ENCODE results near the gene PDS5B.
"Not testable (repeated sequence)": the region's sequence is repeated elsewhere in the genome, so short reads cannot be mapped to it uniquely, and the experiment has no call there.

The PDS5B gene, protein sequence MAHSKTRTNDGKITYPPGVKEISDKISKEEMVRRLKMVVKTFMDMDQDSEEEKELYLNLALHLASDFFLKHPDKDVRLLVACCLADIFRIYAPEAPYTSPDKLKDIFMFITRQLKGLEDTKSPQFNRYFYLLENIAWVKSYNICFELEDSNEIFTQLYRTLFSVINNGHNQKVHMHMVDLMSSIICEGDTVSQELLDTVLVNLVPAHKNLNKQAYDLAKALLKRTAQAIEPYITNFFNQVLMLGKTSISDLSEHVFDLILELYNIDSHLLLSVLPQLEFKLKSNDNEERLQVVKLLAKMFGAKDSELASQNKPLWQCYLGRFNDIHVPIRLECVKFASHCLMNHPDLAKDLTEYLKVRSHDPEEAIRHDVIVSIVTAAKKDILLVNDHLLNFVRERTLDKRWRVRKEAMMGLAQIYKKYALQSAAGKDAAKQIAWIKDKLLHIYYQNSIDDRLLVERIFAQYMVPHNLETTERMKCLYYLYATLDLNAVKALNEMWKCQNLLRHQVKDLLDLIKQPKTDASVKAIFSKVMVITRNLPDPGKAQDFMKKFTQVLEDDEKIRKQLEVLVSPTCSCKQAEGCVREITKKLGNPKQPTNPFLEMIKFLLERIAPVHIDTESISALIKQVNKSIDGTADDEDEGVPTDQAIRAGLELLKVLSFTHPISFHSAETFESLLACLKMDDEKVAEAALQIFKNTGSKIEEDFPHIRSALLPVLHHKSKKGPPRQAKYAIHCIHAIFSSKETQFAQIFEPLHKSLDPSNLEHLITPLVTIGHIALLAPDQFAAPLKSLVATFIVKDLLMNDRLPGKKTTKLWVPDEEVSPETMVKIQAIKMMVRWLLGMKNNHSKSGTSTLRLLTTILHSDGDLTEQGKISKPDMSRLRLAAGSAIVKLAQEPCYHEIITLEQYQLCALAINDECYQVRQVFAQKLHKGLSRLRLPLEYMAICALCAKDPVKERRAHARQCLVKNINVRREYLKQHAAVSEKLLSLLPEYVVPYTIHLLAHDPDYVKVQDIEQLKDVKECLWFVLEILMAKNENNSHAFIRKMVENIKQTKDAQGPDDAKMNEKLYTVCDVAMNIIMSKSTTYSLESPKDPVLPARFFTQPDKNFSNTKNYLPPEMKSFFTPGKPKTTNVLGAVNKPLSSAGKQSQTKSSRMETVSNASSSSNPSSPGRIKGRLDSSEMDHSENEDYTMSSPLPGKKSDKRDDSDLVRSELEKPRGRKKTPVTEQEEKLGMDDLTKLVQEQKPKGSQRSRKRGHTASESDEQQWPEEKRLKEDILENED (N-terminal part only)
- total RNA-seq: 41.6 to 113 (median 63.3) reads per million in 9 experiments

DNA sequence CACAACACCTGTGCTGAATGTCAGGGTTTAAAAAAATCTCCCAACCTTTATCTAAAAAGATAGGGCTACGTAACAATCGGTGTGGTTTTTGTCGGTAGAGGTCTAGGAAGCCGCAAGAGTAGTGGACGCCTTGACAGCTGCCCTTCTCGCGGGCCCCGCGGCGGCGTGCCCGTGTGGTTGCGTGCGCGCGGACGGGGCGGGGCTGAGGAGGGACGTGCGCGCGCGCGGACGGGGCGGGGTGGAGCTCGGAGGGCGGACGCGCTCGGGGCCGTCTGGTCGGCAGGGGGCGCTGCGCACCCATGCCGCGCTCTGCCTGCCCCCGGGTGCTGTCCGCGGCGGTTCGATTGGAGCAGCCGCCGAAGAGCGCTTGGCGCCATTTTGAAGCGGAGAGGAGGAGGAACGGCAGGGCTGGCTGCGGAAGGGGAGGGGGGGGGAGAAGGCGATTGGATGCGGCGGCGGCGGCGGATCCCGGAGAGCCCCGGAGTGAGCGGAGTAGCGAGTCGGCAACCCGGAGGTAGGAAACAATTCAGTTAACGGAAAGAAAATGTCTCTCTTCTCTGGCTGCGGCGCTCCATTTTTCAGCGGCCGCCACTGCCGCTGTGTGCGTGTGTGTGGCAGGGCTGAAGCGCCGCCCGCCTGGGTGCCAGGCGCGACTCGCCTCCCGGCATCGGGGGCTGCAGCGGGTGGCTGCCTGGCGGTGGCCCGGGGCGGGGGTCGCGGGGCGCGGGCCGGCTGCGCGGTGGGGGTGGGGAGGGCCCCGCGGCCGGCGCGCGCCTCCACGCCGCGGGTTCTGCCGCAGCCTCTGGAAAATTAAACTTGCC lies at the start of gene PDS5B:
Gene PDS5B (plus strand): TSS at position 373 of the 821 bp plus-strand sequence. CDS start 62,321 bp downstream, outside the sequence.
- Mint-ChIP-seq H3K27ac (peak within 1 kb of the TSS; percentile 93 to 96), H3K9me3 (no peaks in the 10 kb centered on the region), H3K4me3 (peak within 1 kb of the TSS; percentile 94 to 96), H3K4me1 (ENCODE audit: low read depth in 2 of 2) (peaks cover 27 to 33% of the 10 kb centered on the region in 2 donors), H3K36me3 (ENCODE audit: insufficient read depth) (peaks cover 19% of the 10 kb centered on the region), H3K27me3 (no peaks in the 10 kb centered on the region)
- ATAC-seq (replicated peaks) (peak; percentile 86), DNase-seq (peak; percentile 91 to 97 (median 92))

DNA sequence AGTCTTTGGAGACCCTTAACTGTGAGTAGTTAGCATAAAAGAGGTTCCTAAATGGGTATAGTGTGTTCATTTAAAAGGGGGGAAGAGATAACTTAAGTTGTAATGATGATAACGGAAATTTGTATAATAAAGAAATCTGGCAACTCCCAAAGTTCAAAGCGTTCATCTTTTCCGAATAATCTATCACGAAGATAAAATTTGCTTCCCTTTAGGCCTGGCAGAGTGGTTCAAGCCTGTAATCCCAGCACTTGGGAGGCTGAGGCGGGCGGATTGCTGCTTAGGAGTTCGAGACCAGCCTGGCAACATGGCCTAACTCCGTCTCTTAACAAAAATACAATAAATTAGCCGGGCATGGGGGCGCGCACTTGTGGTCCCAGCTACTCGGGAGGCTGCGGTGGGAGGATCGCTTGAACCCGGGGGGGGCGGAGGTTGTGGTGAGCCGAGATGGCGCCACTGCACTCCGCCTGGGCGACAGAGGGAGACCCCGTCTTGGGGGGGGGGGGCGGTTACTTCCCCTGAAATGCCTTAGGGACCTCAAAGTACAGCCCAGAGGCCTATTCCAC lies 48.6 kb upstream of the PDS5B start:
- Mint-ChIP-seq H3K4me3 (peak overlapping the region; percentile 97 to 99), H3K36me3 (ENCODE audit: insufficient read depth) (peaks cover 52% of the 10 kb centered on the region)
- no peak for ATAC-seq (replicated peaks)

DNA sequence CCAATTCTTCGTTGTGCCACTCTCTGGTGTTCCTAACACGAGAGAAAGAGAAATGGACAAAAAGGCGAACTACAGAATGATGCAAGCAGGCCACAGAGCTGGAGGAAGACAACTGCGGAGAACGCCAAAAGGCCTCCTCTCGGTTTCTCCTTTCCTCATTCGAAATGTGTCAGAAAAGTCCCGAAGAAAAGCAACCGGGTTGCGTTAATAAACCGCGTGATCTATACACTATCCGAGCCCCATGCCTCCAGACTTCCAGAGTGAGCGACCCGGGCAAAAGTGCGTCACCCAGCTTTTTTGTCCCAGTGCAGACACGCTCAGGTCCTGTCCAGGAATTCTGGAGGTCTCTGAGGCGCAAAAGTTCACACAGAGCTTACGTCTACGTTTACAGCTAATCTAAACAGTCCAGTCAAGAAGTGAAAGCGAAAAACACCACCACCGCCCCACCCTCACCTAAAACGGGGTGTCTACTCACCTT lies 48.1 kb upstream of the PDS5B start:
- Mint-ChIP-seq H3K4me1 (ENCODE audit: low read depth in 2 of 2) (peaks cover 31 to 49% of the 10 kb centered on the region in 2 donors), H3K9me3 (no peaks in the 10 kb centered on the region), H3K36me3 (ENCODE audit: insufficient read depth) (peaks cover 48% of the 10 kb centered on the region), H3K4me3 (peak overlapping the region; percentile 97 to 99), H3K27me3 (peaks cover 8 to 9% of the 10 kb centered on the region in 2 donors), H3K27ac (peak overlapping the region; percentile 100)
- DNase-seq (no peak), ATAC-seq (replicated peaks) (peak; percentile 76)

More for the DNA sequence above, 48.6 kb upstream of the PDS5B start:
- Mint-ChIP-seq H3K4me1 (ENCODE audit: low read depth in 2 of 2) (peaks cover 35 to 53% of the 10 kb centered on the region in 2 donors), H3K9me3 (no peaks in the 10 kb centered on the region), H3K27me3 (peaks cover 8 to 9% of the 10 kb centered on the region in 2 donors), H3K27ac (peak overlapping the region; percentile 100)
- no peak for DNase-seq

DNA sequence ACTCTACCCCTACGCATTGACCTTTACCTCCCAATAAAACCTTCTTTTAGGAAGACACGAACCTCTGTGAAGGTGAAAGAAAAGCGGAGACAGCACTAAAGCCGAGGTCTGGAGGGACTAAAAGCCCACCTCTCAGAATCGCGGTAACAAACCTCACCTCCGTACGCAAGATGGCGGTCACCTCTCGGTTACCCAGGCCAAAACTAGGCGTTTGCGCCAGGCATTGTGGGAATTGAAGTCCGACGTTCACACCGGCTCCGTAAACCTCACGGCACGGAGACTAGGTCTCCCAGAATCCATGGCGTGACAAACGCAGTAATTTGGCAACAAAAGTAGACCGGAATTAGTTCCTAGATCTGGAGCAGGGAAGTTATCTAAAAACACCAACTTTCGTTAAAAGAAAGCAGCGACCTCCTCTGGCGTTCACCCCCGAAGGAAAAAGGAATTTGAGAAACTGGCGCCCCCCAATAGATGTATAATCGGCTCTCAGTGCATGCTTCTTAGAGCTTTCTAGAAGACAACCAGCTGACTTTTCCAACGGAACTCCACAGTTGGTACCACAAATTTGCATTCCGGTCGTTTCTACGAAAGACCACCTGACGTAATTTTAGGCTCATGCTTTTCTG lies 47.5 kb upstream of the PDS5B start, which contains the start of gene N4BP2L2:
Gene N4BP2L2 (minus strand): TSS at position 175 of the 626 bp plus-strand sequence. CDS start 1,768 bp downstream, outside the sequence.
- peak within 1 kb of the TSS; percentile 97 to 99 for H3K4me3 Mint-ChIP-seq
- H3K27ac Mint-ChIP-seq: peak within 1 kb of the TSS; percentile 100
- H3K9me3 Mint-ChIP-seq: no peaks in the 10 kb centered on the region
- DNase-seq (peak; percentile 85 to 90 (median 87)), ATAC-seq (replicated peaks) (peak; percentile 94)
- peaks cover 43% of the 10 kb centered on the region for H3K36me3 Mint-ChIP-seq (ENCODE audit: insufficient read depth)
- H3K27me3 Mint-ChIP-seq: peaks cover 8 to 9% of the 10 kb centered on the region in 2 donors
- H3K4me1 Mint-ChIP-seq (ENCODE audit: low read depth in 2 of 2): peaks cover 26 to 43% of the 10 kb centered on the region in 2 donors

DNA sequence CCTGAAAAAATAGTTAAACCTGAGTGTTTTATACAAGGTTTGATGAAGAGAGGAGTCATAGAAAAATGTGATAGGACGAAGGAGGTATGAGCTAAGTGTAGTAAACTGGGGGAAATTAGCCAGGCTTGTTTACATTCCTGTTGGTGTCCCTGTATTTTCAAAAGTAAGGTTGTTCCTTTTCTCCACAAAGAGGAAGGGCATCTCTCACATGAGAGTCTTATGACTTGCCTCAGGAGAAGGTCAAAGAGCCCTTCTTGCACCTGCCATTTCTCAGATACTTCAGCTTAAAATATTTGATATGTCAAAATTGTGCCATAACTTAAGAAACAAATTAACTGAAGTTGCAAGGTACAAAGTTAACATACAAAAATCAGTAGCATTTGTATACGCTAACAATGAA lies 44.0 kb upstream of the PDS5B start:
- peaks cover 8 to 9% of the 10 kb centered on the region in 2 donors for H3K27me3 Mint-ChIP-seq
- H3K9me3 Mint-ChIP-seq: no peaks in the 10 kb centered on the region
- DNase-seq (no peak), ATAC-seq (replicated peaks) (no peak)
- H3K4me3 Mint-ChIP-seq: no peak overlapping the region
- no peak overlapping the region for H3K27ac Mint-ChIP-seq
- peaks cover 3 to 16% of the 10 kb centered on the region in 2 donors for H3K4me1 Mint-ChIP-seq (ENCODE audit: low read depth in 2 of 2)
- peaks cover 18% of the 10 kb centered on the region for H3K36me3 Mint-ChIP-seq (ENCODE audit: insufficient read depth)

DNA sequence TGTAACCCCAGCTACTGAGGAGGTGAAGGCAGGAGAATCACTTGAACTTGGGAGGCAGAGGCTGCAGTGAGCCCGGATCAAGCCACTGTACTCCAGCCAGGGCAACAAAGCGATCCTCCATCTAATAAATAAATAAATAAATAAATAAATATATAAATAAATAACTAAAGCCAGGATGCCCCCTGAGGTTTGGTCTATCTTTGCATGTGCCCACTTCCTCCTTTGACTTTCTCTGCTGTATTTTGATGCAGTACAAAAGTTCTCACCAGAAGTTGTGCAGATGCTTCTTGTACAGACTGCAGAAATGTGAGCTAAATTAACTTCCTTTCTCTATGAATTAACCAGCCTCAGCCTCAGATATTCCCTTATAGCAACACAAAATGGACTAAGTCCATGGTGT lies 41.2 kb upstream of the PDS5B start:
- Mint-ChIP-seq H3K27me3 (peaks cover 8 to 9% of the 10 kb centered on the region in 2 donors), H3K36me3 (ENCODE audit: insufficient read depth) (no peaks in the 10 kb centered on the region), H3K27ac (no peak overlapping the region), H3K4me1 (ENCODE audit: low read depth in 2 of 2) (no peaks in the 10 kb centered on the region), H3K9me3 (no peaks in the 10 kb centered on the region), H3K4me3 (no peak overlapping the region)
- no peak for ATAC-seq (replicated peaks)
- DNase-seq: no peak

DNA sequence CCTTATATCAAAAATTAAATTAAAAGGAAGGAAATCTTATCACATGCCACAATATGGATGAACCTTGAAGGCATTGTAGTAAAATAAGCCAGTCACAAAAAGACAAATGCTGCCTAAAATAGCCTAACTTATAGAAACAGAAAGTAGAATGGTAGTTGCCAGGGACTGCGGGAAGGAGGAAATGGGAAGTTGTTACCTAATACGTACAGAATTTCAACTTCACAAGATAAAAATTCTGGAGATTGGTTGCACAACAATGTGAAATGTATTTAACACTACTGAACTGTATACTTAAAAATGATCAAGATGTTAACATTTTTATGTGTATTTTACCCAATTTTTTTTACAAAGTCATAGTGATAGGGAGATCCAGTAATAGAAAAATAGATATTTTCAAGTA lies 37.4 kb upstream of the PDS5B start:
- Mint-ChIP-seq H3K27me3 (peaks cover 0 to 7% of the 10 kb centered on the region in 2 donors), H3K4me1 (ENCODE audit: low read depth in 2 of 2) (no peaks in the 10 kb centered on the region), H3K9me3 (no peaks in the 10 kb centered on the region), H3K4me3 (no peak overlapping the region), H3K27ac (no peak overlapping the region), H3K36me3 (ENCODE audit: insufficient read depth) (no peaks in the 10 kb centered on the region)
- ATAC-seq (replicated peaks) (no peak), DNase-seq (no peak)

DNA sequence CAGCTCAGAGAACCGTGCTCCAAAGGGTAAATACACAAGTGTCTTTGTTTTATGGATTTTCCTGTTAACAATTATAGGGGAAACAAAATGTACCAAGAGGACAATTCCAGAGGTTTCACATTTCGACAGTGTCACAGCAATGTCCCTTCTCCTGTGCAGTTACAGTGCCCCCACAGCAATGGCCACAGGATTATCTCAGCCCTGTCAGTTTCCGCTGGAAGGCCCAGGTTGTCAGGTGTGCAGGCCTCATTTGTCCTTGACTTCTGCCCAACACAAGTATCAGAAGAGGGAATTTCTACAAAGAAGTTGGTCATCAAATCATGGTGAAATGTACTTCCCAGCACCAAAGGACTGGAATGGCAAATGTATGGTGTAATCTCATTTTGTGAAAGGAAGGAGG lies 36.5 kb upstream of the PDS5B start:
- DNase-seq (no peak), ATAC-seq (replicated peaks) (no peak)
- Mint-ChIP-seq H3K27ac (no peak overlapping the region), H3K27me3 (peaks cover 0 to 7% of the 10 kb centered on the region in 2 donors), H3K4me1 (ENCODE audit: low read depth in 2 of 2) (no peaks in the 10 kb centered on the region), H3K9me3 (no peaks in the 10 kb centered on the region), H3K4me3 (no peak overlapping the region), H3K36me3 (ENCODE audit: insufficient read depth) (no peaks in the 10 kb centered on the region)

DNA sequence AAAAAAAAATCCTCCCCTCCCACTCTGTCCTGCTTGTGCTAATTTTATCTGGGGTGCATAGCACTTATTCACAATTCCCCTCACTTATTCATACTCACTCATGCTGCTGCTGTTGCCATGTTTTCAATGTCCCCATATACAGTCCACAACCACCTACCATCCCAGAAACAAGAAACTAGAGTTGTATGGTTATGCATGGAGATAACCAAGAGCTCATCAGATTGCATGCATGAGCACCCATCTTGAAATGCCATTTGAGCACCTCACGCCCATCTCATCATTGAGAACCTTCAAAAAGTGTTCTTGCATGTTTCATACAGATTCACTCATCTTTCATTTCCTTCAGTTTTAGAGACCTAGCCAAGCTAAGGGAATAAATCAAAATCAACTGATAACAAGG lies 32.5 kb upstream of the PDS5B start:
- Mint-ChIP-seq H3K27me3 (peaks cover 0 to 7% of the 10 kb centered on the region in 2 donors), H3K36me3 (ENCODE audit: insufficient read depth) (no peaks in the 10 kb centered on the region), H3K4me3 (no peak overlapping the region), H3K9me3 (no peaks in the 10 kb centered on the region), H3K27ac (no peak overlapping the region), H3K4me1 (ENCODE audit: low read depth in 2 of 2) (no peaks in the 10 kb centered on the region)
- no peak for DNase-seq
- no peak for ATAC-seq (replicated peaks)

DNA sequence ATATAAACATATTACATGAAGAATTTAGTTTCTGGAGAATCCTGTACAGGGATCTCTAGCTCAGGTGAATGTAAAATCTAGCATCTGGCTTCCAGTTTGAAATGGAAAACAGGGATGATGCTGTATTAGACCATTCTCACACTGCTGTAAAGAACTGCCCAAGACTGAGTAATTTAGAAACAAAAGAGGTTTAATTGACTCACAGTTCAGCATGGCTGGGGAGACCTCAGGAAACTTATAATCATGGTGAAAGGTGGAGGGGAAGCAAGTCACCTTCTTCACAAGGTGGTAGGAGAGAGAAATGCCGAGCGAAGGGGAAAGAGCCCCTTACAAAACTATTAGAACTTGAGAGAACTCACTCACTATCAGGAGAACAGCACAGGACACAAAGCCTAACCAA lies 30.6 kb upstream of the PDS5B start:
- Mint-ChIP-seq H3K27ac (no peak overlapping the region), H3K27me3 (peaks cover 1 to 10% of the 10 kb centered on the region in 2 donors), H3K9me3 (peaks cover 0 to 2% of the 10 kb centered on the region in 2 donors), H3K36me3 (ENCODE audit: insufficient read depth) (no peaks in the 10 kb centered on the region), H3K4me1 (ENCODE audit: low read depth in 2 of 2) (no peaks in the 10 kb centered on the region), H3K4me3 (no peak overlapping the region)
- no peak for DNase-seq
- ATAC-seq (replicated peaks): no peak

DNA sequence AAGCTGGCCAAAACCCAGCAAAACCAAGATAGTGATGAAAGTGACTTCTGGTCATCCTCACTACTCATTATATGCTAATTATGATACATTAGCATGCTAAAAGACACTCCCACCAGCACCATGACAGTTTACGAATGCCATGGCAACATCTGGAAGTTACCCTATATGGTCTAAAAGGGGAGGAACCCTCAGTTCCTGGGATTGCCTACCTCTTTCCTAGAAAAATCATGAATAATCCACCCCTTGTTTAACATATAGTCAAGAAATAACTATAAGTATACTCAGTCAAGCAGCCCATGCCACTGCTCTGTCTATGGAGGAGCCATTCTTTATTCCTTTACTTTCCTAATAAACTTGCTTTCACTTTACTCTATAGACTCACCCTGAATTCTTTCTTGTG lies 25.4 kb upstream of the PDS5B start:
- H3K9me3 Mint-ChIP-seq; ATAC-seq (replicated peaks); H3K36me3 Mint-ChIP-seq (ENCODE audit: insufficient read depth); DNase-seq; H3K27ac Mint-ChIP-seq; H3K4me1 Mint-ChIP-seq (ENCODE audit: low read depth in 2 of 2); H3K4me3 Mint-ChIP-seq: not testable (repeated sequence)
- H3K27me3 Mint-ChIP-seq: peaks cover 6 to 11% of the 10 kb centered on the region in 2 donors

Measured in effector memory CD8-positive, alpha-beta T cell (primary cell).